ENCODE results near the gene FNDC3B. TPM values are rescaled to one million over a fixed set of nuclear protein-coding genes. Genes with fewer than 3 reads are reported as not detected.

The FNDC3B gene
- total and polyA plus RNA-seq, 9 of the 15 experiments (the other 6 are each of a cell fraction or from before 2014, with no cell fraction given): 7.0 to 35.8 (median 16.2) TPM

GRCh38 chr3:172159962-172160538, 120.7 kb downstream of the FNDC3B start (continued):
- TF ChIP-seq, protein P1, sequence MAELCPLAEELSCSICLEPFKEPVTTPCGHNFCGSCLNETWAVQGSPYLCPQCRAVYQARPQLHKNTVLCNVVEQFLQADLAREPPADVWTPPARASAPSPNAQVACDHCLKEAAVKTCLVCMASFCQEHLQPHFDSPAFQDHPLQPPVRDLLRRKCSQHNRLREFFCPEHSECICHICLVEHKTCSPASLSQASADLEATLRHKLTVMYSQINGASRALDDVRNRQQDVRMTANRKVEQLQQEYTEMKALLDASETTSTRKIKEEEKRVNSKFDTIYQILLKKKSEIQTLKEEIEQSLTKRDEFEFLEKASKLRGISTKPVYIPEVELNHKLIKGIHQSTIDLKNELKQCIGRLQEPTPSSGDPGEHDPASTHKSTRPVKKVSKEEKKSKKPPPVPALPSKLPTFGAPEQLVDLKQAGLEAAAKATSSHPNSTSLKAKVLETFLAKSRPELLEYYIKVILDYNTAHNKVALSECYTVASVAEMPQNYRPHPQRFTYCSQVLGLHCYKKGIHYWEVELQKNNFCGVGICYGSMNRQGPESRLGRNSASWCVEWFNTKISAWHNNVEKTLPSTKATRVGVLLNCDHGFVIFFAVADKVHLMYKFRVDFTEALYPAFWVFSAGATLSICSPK (IDR thresholded peaks at IDR 0.05; ENCODE audit: borderline replicate concordance): no peak
- TF ChIP-seq KLF13 (tag; IDR thresholded peaks at IDR 0.05; ENCODE audit: borderline replicate concordance, low read depth): no peak
- no peak for TF ChIP-seq RNF219 (CRISPR knock-in tag; IDR thresholded peaks at IDR 0.05)
- 0 out of 2 replicates have a peak, but pooled peaks have one; percentile 9 for TF ChIP-seq BHLHE40 (IDR thresholded peaks at IDR 0.05; ENCODE audit: low read length)
- TF ChIP-seq ZNF511 (CRISPR knock-in tag; IDR thresholded peaks at IDR 0.05): no peak
- TF ChIP-seq RHOXF2B (CRISPR knock-in tag; conservative IDR thresholded peaks at IDR 0.05): no peak
- TF ChIP-seq ZNF584 (CRISPR knock-in tag; IDR thresholded peaks at IDR 0.05; ENCODE audit: low read depth): no peak
- no peak for TF ChIP-seq ELF2 (CRISPR knock-in tag; IDR thresholded peaks at IDR 0.05)
- no peak for TF ChIP-seq XRCC4 (IDR thresholded peaks at IDR 0.05; ENCODE audit: extremely low read depth, insufficient read depth, insufficient read length)
